HepG2 (cell line): Measurements from ENCODE around the gene SERPINF2. TPM values are rescaled to one million over a fixed set of nuclear protein-coding genes. Genes with fewer than 3 reads are reported as not detected.
A peak's percentile ranks its signal among the peaks of the same experiment; 100 is the strongest.

ENCODE experiments used
- ATAC-seq: fragments of 200-7000 bp; cut with Tn5 transposase; 3 replicates; pipeline ENCODE4 v1.9.1; 2020; ENCODE audit warnings: mild to moderate bottlenecking, moderate library complexity
- BruUV-seq: library from RNA; stranded (reverse); fragments of 400-500 nt; replicated peaks from 2 replicates; lab custom pipeline; 2021; lab: Mats Ljungman, UMichigan
- CTCF ChIA-PET: fragments of 300-600 bp; formaldehyde crosslinking; extraction: SDS; loops from one replicate; lab custom pipeline; 2021; ENCODE audit warnings: low total read pairs, inconsistent platforms, low intra/inter-chr PET ratio; lab: Yijun Ruan, JAX
- POLR2A ChIA-PET: fragments of 350-600 bp; sonication (Branson Sonifier 250); formaldehyde crosslinking; loops from one replicate; lab custom pipeline; 2020; ENCODE audit warnings: antibody characterized with exemption, inconsistent platforms; lab: Yijun Ruan, JAX
- DNase-seq: peaks from one replicate; pipeline ENCODE4 v3.0.0-alpha.2; 2015; ENCODE audit warnings: low spot score
- FAIRE-seq: peaks from 3 replicates; lab custom pipeline; 2011; peaks lifted over from hg19 to GRCh38; lab: Jason Lieb, UNC
- H2AFZ ChIP-seq: one replicate; pipeline ENCODE4 v1.6.1; 2011; ENCODE audit warnings: low read length, inconsistent platforms
- H3K27ac ChIP-seq: fragments of 300-600 bp; 3 replicates; pipeline ENCODE4 v1.8.0; 2011; ENCODE audit warnings: mixed run types, mild to moderate bottlenecking, mixed read lengths, low read length, inconsistent platforms; ENCODE audit not compliant: insufficient read depth; ENCODE audit errors: extremely low read length
- H3K27me3 ChIP-seq, 2 experiments: fragments of 200-600 bp in 1 of 2; 2 replicates in 1 of 2; 3 replicates in 1 of 2; pipeline versions ENCODE4 v1.6.0 to v1.8.0; 2011; ENCODE audit warnings: low read length in 2 of 2, mild to moderate bottlenecking in 2 of 2, moderate library complexity in 2 of 2, inconsistent platforms in 1 of 2; ENCODE audit not compliant: insufficient read depth in 2 of 2, control insufficient read depth in 1 of 2
- H3K36me3 ChIP-seq, 2 experiments: fragments of 200-600 bp in 1 of 2; replicated peaks in 1 of 2; 2 replicates in 1 of 2; 3 replicates in 1 of 2; pipeline versions ENCODE4 v1.5.1 to v1.8.0; 2011; ENCODE audit warnings: low read length in 2 of 2, inconsistent platforms in 1 of 2; ENCODE audit not compliant: insufficient read depth in 2 of 2, control insufficient read depth in 1 of 2
- H3K4me1 ChIP-seq: 2 replicates; pipeline ENCODE4 v1.5.1; 2012; ENCODE audit warnings: low read length, inconsistent platforms; ENCODE audit not compliant: insufficient read depth
- H3K4me2 ChIP-seq: 2 replicates; pipeline ENCODE4 v1.6.0; 2011; ENCODE audit warnings: low read depth, low read length, inconsistent platforms
- H3K4me3 ChIP-seq, 3 experiments: fragments of 200-600 bp in 1 of 3; sonication (generic), shearing (Covaris generic) in 1 of 3; replicated peaks in 1 of 3; 2 replicates each; pipeline ENCODE4 v1.5.1; 2011 to 2016; ENCODE audit warnings: low read length in 3 of 3, inconsistent platforms in 2 of 3, low read depth in 2 of 3, mild to moderate bottlenecking in 2 of 3, control low read depth in 1 of 3, mixed read lengths in 1 of 3; ENCODE audit not compliant: insufficient read depth in 1 of 3
- H3K79me2 ChIP-seq: one replicate; pipeline ENCODE4 v1.6.1; 2011; ENCODE audit warnings: low read length, inconsistent platforms; ENCODE audit not compliant: insufficient read depth
- H3K9ac ChIP-seq: 2 replicates; pipeline ENCODE4 v1.6.0; 2011; ENCODE audit warnings: mild to moderate bottlenecking, low read depth, low read length, inconsistent platforms; ENCODE audit not compliant: insufficient read depth
- H3K9me3 ChIP-seq: 2 replicates; pipeline ENCODE4 v1.5.1; 2012; ENCODE audit warnings: mild to moderate bottlenecking, low read length
- H4K20me1 ChIP-seq: 2 replicates; pipeline ENCODE4 v1.6.0; 2011; ENCODE audit warnings: inconsistent platforms, mild to moderate bottlenecking, low read length, moderate library complexity; ENCODE audit not compliant: insufficient read depth
- ATM ChIP-seq: fragments of 450-650 bp; IDR thresholded peaks from 2 replicates; pipeline ENCODE4 v1.7.1; 2017; ENCODE audit warnings: mild to moderate bottlenecking, borderline replicate concordance
- THRA ChIP-seq: sonication (generic); formaldehyde crosslinking; IDR thresholded peaks from 2 replicates; pipeline ENCODE4 v1.4.0; 2020; ENCODE audit warnings: missing genetic modification reagents, borderline replicate concordance
- ZBTB38 ChIP-seq: sonication (generic); formaldehyde crosslinking; IDR thresholded peaks from 2 replicates; pipeline ENCODE4 v1.5.1; 2020; ENCODE audit warnings: mild to moderate bottlenecking, missing genetic modification reagents
- WGBS: methylation state at CpG from one replicate; pipeline ENCODE4 v1.1.6; 2017; ENCODE audit warnings: low lambda C conversion rate; 5-methylcytosine and 5-hydroxymethylcytosine counted together
- in situ Hi-C: cut with HindIII; loops from 2 replicates; pipeline ENCODE4 v1.10.0; 2017; ENCODE audit warnings: low pct_unique_long_range_greater_than_20kb; ENCODE audit not compliant: extremely low pct_ligation_motif_present
- intact Hi-C: fragments of 100-400 bp; cut with micrococcal nuclease; formaldehyde crosslinking; loops from one replicate; pipeline ENCODE4 v1.10.0; 2022; ENCODE audit not compliant: unreplicated experiment
- polyA plus RNA-seq, 8 experiments: library from polyadenylated mRNA; depleted of rRNA in 3 of 8; stranded (reverse) in 7 of 8; unstranded in 1 of 8; fragments of >200 nt; fragmentation: Illumina TruSeq in 4 of 8; extraction: Trizol in 4 of 8; gene quantifications; 2 replicates each; pipeline versions ENCODE4 v1.2.1 to v1.2.3, GENCODE V29; 2011 to 2016; ENCODE audit warnings: low read depth in 4 of 8, missing spikeins in 1 of 8, mixed read lengths in 1 of 8; ENCODE audit not compliant: insufficient read depth in 1 of 8
- total RNA-seq, 5 experiments: library from RNA; depleted of rRNA; stranded (reverse); fragments of >200 nt; fragmentation: Illumina TruSeq; extraction: Trizol; gene quantifications; 2 replicates each; pipeline ENCODE4 v1.2.3, GENCODE V29; 2016; ENCODE audit warnings: low read depth in 1 of 5
- TF ChIP-seq, protein P1 (sequence below): sonication (generic); formaldehyde crosslinking; IDR thresholded peaks from 2 replicates; pipeline ENCODE4 v1.5.1; 2020; ENCODE audit warnings: mild to moderate bottlenecking, missing genetic modification reagents, moderate library complexity

SERPINF2 gene
- total and polyA plus RNA-seq, 2 of the 13 experiments (the other 11 are each of a cell fraction or from before 2014, with no cell fraction given) = 309 to 548 TPM

- no peaks in the 10 kb centered on the region; a peak in 1 of 5 replicates for H3K27me3 ChIP-seq
- H3K4me1 ChIP-seq = peaks cover 53% of the 10 kb centered on the region
- POLR2A ChIA-PET = interaction anchor here (0.6 to 17.5 kb wide), 5 partner anchors 14 to 65 kb away, joined by 3 to 480 read pairs (median 43); partner anchors contain the start of genes SERPINF1 and SERPINF2
- DNase-seq (no peak), FAIRE-seq (no peak), ATAC-seq (no peak)
- no peak overlapping the region for H3K4me3 ChIP-seq
- H4K20me1 ChIP-seq = peaks cover 5% of the 10 kb centered on the region
- no peak overlapping the region for H2AFZ ChIP-seq
- intact Hi-C loops = loop anchor here (10.0 kb wide), 1 partner anchor 146 kb away; no protein-coding TSS in a partner anchor
- H3K4me2 ChIP-seq = 0 out of 2 replicates have a peak overlapping the region, but pooled peaks have one; percentile 1
- H3K36me3 ChIP-seq = peaks cover 0 to 1% of the 10 kb centered on the region in 2 experiments; a peak in 2 of 5 replicates
- CTCF ChIA-PET = no interaction called here
- 80% methylated on average over 19 of the region's 19 CpGs for WGBS
- BruUV-seq = no TSS peak
- H3K9me3 ChIP-seq = no peaks in the 10 kb centered on the region
- H3K79me2 ChIP-seq = peaks cover 6% of the 10 kb centered on the region
- in situ Hi-C loops = loop anchor here (5.0 to 25.0 kb wide), 2 partner anchors 49 to 319 kb away; partner anchors contain the start of genes DPH1, OVCA2 and RTN4RL1
- no peak for TF ChIP-seq ATM
- peak; percentile 76; the same call in 1 of the 2 replicates for TF ChIP-seq THRA (CRISPR knock-in tag)
- 0 out of 2 replicates have a peak, but pooled peaks have one; percentile 34 for TF ChIP-seq ZBTB38
- TF ChIP-seq, protein P1, sequence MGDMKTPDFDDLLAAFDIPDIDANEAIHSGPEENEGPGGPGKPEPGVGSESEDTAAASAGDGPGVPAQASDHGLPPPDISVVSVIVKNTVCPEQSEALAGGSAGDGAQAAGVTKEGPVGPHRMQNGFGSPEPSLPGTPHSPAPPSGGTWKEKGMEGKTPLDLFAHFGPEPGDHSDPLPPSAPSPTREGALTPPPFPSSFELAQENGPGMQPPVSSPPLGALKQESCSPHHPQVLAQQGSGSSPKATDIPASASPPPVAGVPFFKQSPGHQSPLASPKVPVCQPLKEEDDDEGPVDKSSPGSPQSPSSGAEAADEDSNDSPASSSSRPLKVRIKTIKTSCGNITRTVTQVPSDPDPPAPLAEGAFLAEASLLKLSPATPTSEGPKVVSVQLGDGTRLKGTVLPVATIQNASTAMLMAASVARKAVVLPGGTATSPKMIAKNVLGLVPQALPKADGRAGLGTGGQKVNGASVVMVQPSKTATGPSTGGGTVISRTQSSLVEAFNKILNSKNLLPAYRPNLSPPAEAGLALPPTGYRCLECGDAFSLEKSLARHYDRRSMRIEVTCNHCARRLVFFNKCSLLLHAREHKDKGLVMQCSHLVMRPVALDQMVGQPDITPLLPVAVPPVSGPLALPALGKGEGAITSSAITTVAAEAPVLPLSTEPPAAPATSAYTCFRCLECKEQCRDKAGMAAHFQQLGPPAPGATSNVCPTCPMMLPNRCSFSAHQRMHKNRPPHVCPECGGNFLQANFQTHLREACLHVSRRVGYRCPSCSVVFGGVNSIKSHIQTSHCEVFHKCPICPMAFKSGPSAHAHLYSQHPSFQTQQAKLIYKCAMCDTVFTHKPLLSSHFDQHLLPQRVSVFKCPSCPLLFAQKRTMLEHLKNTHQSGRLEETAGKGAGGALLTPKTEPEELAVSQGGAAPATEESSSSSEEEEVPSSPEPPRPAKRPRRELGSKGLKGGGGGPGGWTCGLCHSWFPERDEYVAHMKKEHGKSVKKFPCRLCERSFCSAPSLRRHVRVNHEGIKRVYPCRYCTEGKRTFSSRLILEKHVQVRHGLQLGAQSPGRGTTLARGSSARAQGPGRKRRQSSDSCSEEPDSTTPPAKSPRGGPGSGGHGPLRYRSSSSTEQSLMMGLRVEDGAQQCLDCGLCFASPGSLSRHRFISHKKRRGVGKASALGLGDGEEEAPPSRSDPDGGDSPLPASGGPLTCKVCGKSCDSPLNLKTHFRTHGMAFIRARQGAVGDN (CRISPR knock-in tag) = peak; percentile 44
- H3K9ac ChIP-seq = 0 out of 2 replicates have a peak overlapping the region, but pooled peaks have one; percentile 32
- peak overlapping the region; percentile 100 for H3K27ac ChIP-seq
These were observed 24.1 kb upstream of the SERPINF2 start for GRCh38 chr17:1718362-1719165.
